ENCODE results near the gene CFAP99.

The CFAP99 gene

DNA sequence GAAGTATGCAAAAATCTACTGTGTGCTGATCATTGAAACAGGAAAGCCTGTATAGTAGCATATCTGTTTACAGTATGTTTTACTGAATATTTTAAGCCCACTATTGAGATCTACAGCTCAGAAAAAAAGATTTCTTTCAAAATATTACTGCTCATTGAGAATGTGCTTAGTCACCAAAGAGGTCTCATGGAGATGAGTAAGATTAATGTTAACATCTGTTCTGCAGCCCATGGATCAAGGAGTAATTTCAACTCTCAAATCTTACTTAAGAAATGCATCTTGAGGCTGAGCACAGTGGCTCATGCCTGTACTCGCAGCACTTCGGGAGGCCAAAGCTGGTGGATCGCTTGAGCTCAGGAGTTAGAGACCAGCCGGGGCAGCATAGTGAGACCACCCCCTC lies 53.4 kb downstream of the CFAP99 start:
- DNase-seq (ENCODE audit: low spot score), result no peak
- TF ChIP-seq, protein P1, sequence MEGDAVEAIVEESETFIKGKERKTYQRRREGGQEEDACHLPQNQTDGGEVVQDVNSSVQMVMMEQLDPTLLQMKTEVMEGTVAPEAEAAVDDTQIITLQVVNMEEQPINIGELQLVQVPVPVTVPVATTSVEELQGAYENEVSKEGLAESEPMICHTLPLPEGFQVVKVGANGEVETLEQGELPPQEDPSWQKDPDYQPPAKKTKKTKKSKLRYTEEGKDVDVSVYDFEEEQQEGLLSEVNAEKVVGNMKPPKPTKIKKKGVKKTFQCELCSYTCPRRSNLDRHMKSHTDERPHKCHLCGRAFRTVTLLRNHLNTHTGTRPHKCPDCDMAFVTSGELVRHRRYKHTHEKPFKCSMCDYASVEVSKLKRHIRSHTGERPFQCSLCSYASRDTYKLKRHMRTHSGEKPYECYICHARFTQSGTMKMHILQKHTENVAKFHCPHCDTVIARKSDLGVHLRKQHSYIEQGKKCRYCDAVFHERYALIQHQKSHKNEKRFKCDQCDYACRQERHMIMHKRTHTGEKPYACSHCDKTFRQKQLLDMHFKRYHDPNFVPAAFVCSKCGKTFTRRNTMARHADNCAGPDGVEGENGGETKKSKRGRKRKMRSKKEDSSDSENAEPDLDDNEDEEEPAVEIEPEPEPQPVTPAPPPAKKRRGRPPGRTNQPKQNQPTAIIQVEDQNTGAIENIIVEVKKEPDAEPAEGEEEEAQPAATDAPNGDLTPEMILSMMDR (IDR thresholded peaks at IDR 0.05; ENCODE audit: extremely low read depth, missing control alignments), result no peak

DNA sequence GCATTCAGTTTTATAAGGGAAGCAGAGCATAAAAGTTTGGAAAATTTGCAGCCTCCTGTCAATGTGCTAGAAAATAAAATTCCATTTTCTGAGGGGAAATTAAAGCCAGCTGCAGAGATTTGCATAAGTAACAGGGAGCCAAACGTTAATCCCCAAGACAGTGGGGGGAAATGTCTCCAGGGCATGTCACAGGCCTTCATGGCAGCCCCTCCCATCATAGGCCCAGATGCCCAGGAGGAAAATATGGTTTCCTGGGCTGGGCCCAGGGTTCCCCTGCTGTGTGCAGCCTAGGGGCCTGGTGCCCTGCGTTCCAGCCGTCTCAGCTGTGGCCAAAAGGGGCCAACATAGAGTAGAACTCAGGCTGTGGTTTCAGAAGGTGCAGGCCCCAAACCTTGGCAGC lies 59.5 kb downstream of the CFAP99 start:
- no peak for DNase-seq (ENCODE audit: low spot score)
- TF ChIP-seq, protein P1 (IDR thresholded peaks at IDR 0.05; ENCODE audit: extremely low read depth, missing control alignments), result no peak

DNA sequence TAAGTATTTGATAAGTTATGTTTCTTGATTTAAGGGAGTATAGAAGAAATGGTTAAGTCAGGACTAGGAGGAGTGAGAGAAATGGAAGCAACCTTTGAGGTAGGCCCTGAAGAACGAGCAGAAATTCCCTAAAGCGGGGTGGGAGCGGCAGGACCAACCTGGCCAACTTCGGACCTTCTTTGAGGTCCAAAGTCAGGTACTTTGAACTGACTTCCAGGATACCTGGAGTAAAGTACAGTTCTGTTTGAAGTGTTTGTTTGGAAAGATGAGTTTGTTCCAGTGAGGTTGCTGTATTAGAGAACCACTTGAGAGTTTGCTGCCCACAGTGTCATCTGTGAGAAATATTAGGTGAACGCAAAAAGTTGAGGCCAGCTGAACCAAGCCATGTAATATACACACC lies 61.9 kb downstream of the CFAP99 start:
- TF ChIP-seq, protein P1 (IDR thresholded peaks at IDR 0.05; ENCODE audit: extremely low read depth, missing control alignments), result no peak
- DNase-seq (ENCODE audit: low spot score), result no peak

DNA sequence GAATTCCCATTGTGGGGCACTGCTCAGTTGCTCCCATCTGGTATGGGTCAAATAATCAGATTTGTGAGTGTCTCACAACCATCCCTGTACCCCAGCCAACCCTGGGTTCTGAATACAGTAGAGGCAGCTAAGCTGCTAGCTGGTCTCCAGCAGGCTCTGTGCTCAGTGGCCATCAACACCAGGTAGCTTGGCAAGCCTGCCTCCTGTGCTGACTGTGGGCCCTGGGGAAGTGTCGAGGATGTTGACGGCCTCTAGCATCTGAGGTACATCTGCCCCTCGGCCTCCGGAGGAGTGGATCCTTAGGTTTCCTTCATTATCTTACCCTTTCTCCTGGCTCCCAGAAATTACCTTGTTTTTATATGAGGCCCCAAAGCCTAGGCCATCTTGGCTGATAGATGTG lies 63.4 kb downstream of the CFAP99 start:
- TF ChIP-seq, protein P1 (IDR thresholded peaks at IDR 0.05; ENCODE audit: extremely low read depth, missing control alignments), result no peak
- DNase-seq (ENCODE audit: low spot score), result no peak

DNA sequence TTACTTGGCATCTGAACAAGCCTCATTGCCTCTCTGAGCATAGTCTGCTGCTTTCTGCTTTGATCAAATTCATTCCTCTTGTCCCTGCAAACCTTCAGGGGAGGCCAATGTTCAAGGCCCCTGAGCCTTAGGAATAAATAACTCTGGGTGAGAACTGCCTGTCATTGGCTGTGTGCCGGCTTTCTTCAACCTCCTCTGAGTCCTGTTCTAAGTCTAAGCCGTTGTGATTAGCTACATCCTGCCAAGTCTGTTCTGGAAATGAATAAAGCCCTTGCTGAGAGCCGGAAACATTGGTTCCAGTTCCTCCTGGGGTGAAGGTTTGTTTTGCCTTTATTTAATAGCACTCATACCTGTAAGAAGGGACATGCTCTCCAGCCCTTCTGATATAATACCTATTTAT lies 63.9 kb downstream of the CFAP99 start:
- peak; percentile 62 for DNase-seq (ENCODE audit: low spot score)
- TF ChIP-seq, protein P1 (IDR thresholded peaks at IDR 0.05; ENCODE audit: extremely low read depth, missing control alignments), result no peak

DNA sequence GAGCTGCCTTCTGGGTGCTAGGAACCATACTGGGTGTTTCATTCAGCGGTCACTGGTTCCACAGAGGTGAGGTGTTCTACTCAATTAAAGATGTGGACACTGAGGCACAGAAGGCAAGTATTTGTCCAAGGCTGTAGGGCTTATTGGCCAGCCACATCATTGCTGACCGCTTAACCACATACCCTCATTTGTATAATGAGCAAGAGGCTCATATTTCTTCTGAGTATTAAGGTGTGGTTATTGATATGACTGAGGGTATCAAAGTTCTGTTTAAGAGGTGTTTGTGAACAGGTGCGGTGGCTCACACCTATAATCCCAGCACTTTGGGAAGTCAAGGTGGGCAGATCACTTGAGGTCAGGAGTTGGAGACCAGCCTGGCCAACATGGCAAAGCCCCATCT lies 64.5 kb downstream of the CFAP99 start:
- TF ChIP-seq, protein P1 (IDR thresholded peaks at IDR 0.05; ENCODE audit: extremely low read depth, missing control alignments), result no peak
- no peak for DNase-seq (ENCODE audit: low spot score)

DNA sequence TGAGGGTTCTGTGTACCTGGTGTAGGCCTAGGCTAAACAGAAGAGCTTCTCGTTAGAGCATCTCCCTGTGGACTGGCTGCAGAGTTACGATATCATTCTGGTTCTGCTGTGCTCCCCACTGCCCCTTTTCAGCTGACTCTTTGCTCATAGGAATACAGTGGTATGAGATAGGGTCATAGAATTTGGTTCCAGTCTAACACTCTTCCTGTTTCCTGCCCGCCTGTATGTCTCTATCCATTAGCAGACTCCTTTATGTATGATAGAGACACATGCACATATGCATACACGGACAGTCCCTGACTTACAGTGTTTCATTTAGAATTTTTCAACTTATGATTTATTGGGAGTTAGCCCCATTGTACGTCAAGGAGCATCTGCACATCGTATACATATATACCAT lies 65.4 kb downstream of the CFAP99 start:
- no peak for DNase-seq (ENCODE audit: low spot score)
- TF ChIP-seq, protein P1 (IDR thresholded peaks at IDR 0.05; ENCODE audit: extremely low read depth, missing control alignments), result no peak

Measured in GM20000 (cell line).